Measurements from ENCODE around the gene C16orf96. TPM values are rescaled to one million over a fixed set of nuclear protein-coding genes. Genes with fewer than 3 reads are reported as not detected.

C16orf96 gene
- total RNA-seq, 1 donor from 2014 or later: 0.12 TPM

- peaks cover 1% of the 10 kb centered on the region for H3K36me3 Mint-ChIP-seq (ENCODE audit: low read depth)
- peaks cover 14% of the 10 kb centered on the region for H3K4me1 Mint-ChIP-seq (ENCODE audit: low read depth)
- H3K9me3 Mint-ChIP-seq (ENCODE audit: low read depth): no peaks in the 10 kb centered on the region
- no peaks in the 10 kb centered on the region for H3K27me3 Mint-ChIP-seq (ENCODE audit: low read depth)
- DNase-seq (ENCODE audit: low spot score): no peak
- no peak overlapping the region for H3K27ac Mint-ChIP-seq (ENCODE audit: unreplicated experiment)
- no peak overlapping the region for H3K4me3 Mint-ChIP-seq (ENCODE audit: unreplicated experiment)
- TF ChIP-seq CTCF (IDR thresholded peaks at IDR 0.05): no peak
These were observed 54.2 kb downstream of the C16orf96 start for GRCh38 chr16:4610011-4611005.

- TF ChIP-seq CTCF (IDR thresholded peaks at IDR 0.05): no peak
- Mint-ChIP-seq H3K4me1 (ENCODE audit: low read depth) (peaks cover 20% of the 10 kb centered on the region), H3K9me3 (ENCODE audit: low read depth) (no peaks in the 10 kb centered on the region), H3K4me3 (ENCODE audit: unreplicated experiment) (no peak overlapping the region), H3K27me3 (ENCODE audit: low read depth) (no peaks in the 10 kb centered on the region), H3K36me3 (ENCODE audit: low read depth) (peaks cover 1% of the 10 kb centered on the region), H3K27ac (ENCODE audit: unreplicated experiment) (no peak overlapping the region)
- DNase-seq (ENCODE audit: low spot score): no peak
These were observed 55.3 kb downstream of the C16orf96 start for GRCh38 chr16:4611337-4612021.

- H3K4me1 Mint-ChIP-seq (ENCODE audit: low read depth): peaks cover 28% of the 10 kb centered on the region
These were observed 56.4 kb downstream of the C16orf96 start for GRCh38 chr16:4612474-4612931.

GRCh38 chr16:4612977-4613635, 57.0 kb downstream of the C16orf96 start:
- Mint-ChIP-seq H3K4me3 (ENCODE audit: unreplicated experiment) (peak overlapping the region; percentile 74), H3K27ac (ENCODE audit: unreplicated experiment) (peak overlapping the region; percentile 22), H3K27me3 (ENCODE audit: low read depth) (no peaks in the 10 kb centered on the region), H3K36me3 (ENCODE audit: low read depth) (no peaks in the 10 kb centered on the region), H3K9me3 (ENCODE audit: low read depth) (no peaks in the 10 kb centered on the region), H3K4me1 (ENCODE audit: low read depth) (peaks cover 34% of the 10 kb centered on the region)
- no peak for TF ChIP-seq CTCF (IDR thresholded peaks at IDR 0.05)
- DNase-seq (ENCODE audit: low spot score): no peak

More at GRCh38 chr16:4612474-4612931, 56.4 kb downstream of the C16orf96 start:
- Mint-ChIP-seq H3K4me3 (ENCODE audit: unreplicated experiment) (peak overlapping the region; percentile 74), H3K27me3 (ENCODE audit: low read depth) (no peaks in the 10 kb centered on the region), H3K36me3 (ENCODE audit: low read depth) (no peaks in the 10 kb centered on the region), H3K27ac (ENCODE audit: unreplicated experiment) (no peak overlapping the region), H3K9me3 (ENCODE audit: low read depth) (no peaks in the 10 kb centered on the region)
- peak; percentile 36 for TF ChIP-seq CTCF (IDR thresholded peaks at IDR 0.05)
- no peak for DNase-seq (ENCODE audit: low spot score)

Data from chondrocyte (in vitro differentiated cells).